Measurements from ENCODE around the gene BMPR1A.

BMPR1A gene

GRCh38 chr10:86804805-86805204, 48.4 kb downstream of the BMPR1A start:
- Histone ChIP-seq H3K4me3 (replicated peaks; ENCODE audit: insufficient read depth, low read length) (no peak overlapping the region), H3K27ac (replicated peaks) (no peak overlapping the region), H3K27me3 (ENCODE audit: insufficient read depth, poor library complexity, severe bottlenecking) (no peaks in the 10 kb centered on the region)
- TF ChIP-seq REST (IDR thresholded peaks at IDR 0.05; ENCODE audit: insufficient replicate concordance, low read depth): no peak
- no peak for TF ChIP-seq GABPA (IDR thresholded peaks at IDR 0.05; ENCODE audit: low read depth)
- TF ChIP-seq, protein P1, sequence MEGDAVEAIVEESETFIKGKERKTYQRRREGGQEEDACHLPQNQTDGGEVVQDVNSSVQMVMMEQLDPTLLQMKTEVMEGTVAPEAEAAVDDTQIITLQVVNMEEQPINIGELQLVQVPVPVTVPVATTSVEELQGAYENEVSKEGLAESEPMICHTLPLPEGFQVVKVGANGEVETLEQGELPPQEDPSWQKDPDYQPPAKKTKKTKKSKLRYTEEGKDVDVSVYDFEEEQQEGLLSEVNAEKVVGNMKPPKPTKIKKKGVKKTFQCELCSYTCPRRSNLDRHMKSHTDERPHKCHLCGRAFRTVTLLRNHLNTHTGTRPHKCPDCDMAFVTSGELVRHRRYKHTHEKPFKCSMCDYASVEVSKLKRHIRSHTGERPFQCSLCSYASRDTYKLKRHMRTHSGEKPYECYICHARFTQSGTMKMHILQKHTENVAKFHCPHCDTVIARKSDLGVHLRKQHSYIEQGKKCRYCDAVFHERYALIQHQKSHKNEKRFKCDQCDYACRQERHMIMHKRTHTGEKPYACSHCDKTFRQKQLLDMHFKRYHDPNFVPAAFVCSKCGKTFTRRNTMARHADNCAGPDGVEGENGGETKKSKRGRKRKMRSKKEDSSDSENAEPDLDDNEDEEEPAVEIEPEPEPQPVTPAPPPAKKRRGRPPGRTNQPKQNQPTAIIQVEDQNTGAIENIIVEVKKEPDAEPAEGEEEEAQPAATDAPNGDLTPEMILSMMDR (IDR thresholded peaks at IDR 0.05; ENCODE audit: insufficient read depth, low read length): no peak
- TF ChIP-seq POLR2AphosphoS5 (IDR thresholded peaks at IDR 0.05; ENCODE audit: low read depth): no peak
- no peak for TF ChIP-seq SPI1 (IDR thresholded peaks at IDR 0.05; ENCODE audit: borderline replicate concordance, low read depth)
- no peak for DNase-seq (ENCODE audit: low read depth in 1 of 2, low spot score in 1 of 2)

DNA sequence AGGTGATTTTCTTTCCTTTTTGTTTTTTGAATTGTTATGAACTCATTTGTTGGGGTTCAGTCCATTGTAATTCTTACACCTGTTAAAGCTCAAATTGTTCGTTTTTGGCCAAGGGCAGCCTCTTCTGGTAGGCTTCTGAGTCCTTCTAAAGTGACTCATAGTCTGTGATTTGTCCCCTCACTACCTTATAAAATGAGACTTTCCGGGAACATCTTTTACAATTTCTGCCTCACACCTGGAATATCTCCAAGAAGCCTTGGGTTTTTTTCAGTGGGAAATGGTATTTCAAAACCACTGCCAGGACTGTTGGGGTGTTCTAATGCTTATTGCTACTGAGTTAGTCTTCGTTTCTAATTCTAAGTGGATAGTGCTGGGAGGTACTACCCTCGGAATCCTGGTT, 56.7 kb downstream of the BMPR1A start:
- no peak for TF ChIP-seq POLR2AphosphoS5 (IDR thresholded peaks at IDR 0.05; ENCODE audit: low read depth)
- Histone ChIP-seq H3K4me3 (replicated peaks; ENCODE audit: insufficient read depth, low read length) (no peak overlapping the region), H3K27ac (replicated peaks) (no peak overlapping the region), H3K27me3 (ENCODE audit: insufficient read depth, poor library complexity, severe bottlenecking) (no peaks in the 10 kb centered on the region)
- no peak for DNase-seq (ENCODE audit: low read depth in 1 of 2, low spot score in 1 of 2)

- Histone ChIP-seq H3K4me3 (replicated peaks; ENCODE audit: insufficient read depth, low read length) (no peak overlapping the region), H3K27me3 (ENCODE audit: insufficient read depth, poor library complexity, severe bottlenecking) (no peaks in the 10 kb centered on the region), H3K27ac (replicated peaks) (no peak overlapping the region)
- no peak for TF ChIP-seq REST (IDR thresholded peaks at IDR 0.05; ENCODE audit: insufficient replicate concordance, low read depth)
- DNase-seq (ENCODE audit: low read depth in 1 of 2, low spot score in 1 of 2): no peak
Observed at GRCh38 chr10:86813982-86814381, 57.6 kb downstream of the BMPR1A start.

DNA sequence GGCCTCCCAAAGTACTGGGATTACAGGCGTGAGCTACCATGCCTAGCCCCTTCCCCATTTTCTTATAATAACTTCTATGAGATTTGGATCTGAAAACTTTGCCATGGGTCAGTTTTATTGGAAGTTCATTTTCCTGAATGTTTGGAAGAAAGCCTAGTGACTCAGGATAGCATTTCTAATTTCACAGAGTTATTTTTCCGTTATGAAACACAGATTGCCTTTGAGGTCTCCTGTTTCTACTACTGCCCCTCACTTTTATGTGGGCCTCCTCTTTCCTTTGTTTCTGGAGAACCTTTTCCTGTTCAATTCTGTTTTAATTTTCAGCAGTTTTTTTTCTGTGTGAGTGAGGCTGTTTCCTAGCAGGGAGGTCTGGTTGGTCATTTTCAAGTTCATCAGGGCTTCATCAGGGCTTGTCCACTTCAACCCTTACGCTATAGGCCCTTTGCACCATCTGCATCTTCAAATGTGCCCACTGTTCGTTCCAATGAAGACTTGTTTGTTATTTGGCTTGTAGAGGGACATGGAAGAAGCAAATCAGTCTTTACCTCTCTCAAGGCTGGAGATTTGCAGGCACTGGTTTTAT, 58.7 kb downstream of the BMPR1A start:
- H3K27me3 ChIP-seq (ENCODE audit: insufficient read depth, poor library complexity, severe bottlenecking): no peaks in the 10 kb centered on the region
- TF ChIP-seq SPI1 (IDR thresholded peaks at IDR 0.05; ENCODE audit: borderline replicate concordance, low read depth) (no peak), GABPA (IDR thresholded peaks at IDR 0.05; ENCODE audit: low read depth) (no peak), POLR2AphosphoS5 (IDR thresholded peaks at IDR 0.05; ENCODE audit: low read depth) (no peak), REST (IDR thresholded peaks at IDR 0.05; ENCODE audit: insufficient replicate concordance, low read depth) (no peak)
- TF ChIP-seq, protein P1 (IDR thresholded peaks at IDR 0.05; ENCODE audit: insufficient read depth, low read length): no peak
- DNase-seq (ENCODE audit: low read depth in 1 of 2, low spot score in 1 of 2): no peak
- H3K27ac ChIP-seq (replicated peaks): no peak overlapping the region
- H3K4me3 ChIP-seq (replicated peaks; ENCODE audit: insufficient read depth, low read length): no peak overlapping the region
